T-helper 2 cell treated with Interferon-gamma antibody and Interleukin-4, amounts not matched to agents 100 ng/mL and 5 ng/mL, for 36 hours (primary cell): ENCODE data around the gene ADGRV1. TPM values are rescaled to one million over a fixed set of nuclear protein-coding genes. Genes with fewer than 3 reads are reported as not detected.

Experiments used
- intact Hi-C: fragments of 100-400 bp; cut with micrococcal nuclease; formaldehyde crosslinking; loops from one replicate; pipeline ENCODE4 v1.15.1; 2023
- total RNA-seq: library from RNA; stranded (reverse); gene quantifications from 2 replicates; pipeline ENCODE4 v1.2.3, GENCODE V29; 2022

The ADGRV1 gene, protein sequence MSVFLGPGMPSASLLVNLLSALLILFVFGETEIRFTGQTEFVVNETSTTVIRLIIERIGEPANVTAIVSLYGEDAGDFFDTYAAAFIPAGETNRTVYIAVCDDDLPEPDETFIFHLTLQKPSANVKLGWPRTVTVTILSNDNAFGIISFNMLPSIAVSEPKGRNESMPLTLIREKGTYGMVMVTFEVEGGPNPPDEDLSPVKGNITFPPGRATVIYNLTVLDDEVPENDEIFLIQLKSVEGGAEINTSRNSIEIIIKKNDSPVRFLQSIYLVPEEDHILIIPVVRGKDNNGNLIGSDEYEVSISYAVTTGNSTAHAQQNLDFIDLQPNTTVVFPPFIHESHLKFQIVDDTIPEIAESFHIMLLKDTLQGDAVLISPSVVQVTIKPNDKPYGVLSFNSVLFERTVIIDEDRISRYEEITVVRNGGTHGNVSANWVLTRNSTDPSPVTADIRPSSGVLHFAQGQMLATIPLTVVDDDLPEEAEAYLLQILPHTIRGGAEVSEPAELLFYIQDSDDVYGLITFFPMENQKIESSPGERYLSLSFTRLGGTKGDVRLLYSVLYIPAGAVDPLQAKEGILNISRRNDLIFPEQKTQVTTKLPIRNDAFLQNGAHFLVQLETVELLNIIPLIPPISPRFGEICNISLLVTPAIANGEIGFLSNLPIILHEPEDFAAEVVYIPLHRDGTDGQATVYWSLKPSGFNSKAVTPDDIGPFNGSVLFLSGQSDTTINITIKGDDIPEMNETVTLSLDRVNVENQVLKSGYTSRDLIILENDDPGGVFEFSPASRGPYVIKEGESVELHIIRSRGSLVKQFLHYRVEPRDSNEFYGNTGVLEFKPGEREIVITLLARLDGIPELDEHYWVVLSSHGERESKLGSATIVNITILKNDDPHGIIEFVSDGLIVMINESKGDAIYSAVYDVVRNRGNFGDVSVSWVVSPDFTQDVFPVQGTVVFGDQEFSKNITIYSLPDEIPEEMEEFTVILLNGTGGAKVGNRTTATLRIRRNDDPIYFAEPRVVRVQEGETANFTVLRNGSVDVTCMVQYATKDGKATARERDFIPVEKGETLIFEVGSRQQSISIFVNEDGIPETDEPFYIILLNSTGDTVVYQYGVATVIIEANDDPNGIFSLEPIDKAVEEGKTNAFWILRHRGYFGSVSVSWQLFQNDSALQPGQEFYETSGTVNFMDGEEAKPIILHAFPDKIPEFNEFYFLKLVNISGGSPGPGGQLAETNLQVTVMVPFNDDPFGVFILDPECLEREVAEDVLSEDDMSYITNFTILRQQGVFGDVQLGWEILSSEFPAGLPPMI (N-terminal part only)
- total RNA-seq: 0.02 and 0.59 TPM in 2 replicates

DNA sequence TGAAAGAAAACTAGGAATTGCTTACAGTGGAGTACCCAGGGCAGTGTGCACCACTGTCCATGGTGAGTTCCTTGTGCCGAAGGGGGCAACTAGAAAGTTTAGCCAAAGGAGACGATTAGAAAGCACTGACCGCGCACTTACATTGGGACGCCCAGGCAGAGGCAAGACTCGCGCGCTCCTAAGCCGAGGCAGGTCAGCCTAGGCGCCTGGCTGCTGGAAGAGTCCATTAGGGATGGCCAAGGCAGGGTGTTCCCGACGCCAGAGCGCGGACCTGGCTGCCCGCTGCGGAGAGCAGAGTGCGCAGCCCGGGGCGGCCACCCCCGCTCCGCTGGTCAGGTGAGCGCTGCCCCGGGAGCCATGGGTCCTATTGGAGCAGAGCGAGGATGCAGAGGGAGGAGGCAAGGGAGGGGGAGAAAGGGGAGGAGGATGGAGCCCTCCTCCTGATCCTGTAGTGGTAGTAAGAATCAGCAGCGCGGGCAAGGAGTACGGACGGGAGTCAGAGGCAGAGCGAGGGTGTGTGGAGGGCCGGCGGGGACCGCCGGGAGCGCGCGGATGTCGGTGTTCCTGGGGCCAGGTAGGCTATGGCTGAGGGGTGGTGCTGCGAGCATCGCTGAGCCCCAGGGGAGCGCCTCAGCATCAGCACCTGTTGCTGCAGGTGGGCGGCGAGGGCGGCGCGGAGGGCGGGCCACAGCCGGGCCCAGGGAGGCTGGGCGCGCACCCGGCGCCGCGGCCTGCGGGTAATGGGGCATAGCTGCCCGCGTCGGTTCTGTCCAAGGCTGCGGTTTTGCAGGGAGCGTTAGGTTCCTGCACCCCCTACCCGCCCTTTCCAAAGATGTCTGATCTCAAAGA is at the start of gene ADGRV1:
ADGRV1 (plus strand) TSS at position 454 of the 849 bp plus-strand sequence; CDS start at position 553, 99 bp downstream.
- intact Hi-C loops: no loop called here

DNA sequence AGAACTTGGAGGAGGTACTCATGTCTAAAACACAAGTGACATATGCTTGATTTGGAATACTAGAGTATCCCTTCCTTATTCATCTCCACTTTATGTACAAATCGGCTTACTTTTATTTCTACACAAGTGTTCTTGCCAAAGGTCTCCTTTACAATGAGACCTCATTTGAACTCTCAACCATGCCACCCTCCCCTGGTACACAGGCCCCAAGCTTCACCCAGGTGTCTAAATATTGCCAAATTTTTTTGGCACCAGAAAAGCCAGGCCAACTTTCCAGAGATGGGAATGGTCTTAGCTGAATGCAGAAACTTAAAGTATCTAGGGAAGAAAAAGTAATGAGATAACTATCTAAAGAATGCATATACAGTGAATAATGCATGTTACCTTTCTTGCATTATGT is 48.2 kb upstream of the ADGRV1 start:
- intact Hi-C loops: no loop called here

DNA sequence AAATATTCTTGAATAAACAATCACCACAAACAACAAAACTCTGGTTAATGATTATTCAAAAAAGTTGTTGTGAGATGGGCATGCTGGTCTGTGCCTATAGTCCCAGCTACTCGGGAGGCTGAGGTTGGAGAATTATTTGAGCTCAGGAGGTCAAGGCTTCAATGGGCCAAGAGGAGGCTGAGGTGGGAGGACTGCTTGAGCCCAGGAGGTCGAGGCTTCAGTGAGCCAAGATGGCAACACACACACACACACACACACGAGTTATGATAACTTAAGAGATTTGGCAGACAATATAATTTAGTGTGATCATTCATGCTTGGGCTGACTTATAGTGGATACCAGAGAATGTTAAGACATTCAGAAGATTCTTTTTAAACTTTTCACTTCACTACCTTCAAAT is 44.1 kb upstream of the ADGRV1 start:
- intact Hi-C loops: no loop called here

DNA sequence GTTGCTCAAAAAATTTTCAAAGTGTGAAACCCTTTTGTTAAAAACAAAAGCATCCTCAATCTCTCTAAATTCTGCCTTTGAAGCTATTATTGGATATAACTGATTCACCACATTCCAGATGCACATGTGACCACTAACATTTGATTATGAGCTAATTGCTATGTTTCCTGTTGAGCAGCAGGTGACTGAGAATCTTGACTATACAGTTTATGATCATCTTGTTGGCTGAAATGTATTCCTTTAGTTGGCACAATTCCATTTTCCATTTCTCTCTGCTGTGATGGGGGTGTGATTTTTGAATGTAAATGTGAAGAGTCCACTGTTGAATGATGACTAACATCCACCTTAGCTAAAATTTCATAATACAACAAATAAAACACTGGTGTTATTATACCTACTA is 39.9 kb upstream of the ADGRV1 start:
- intact Hi-C loops: no loop called here

DNA sequence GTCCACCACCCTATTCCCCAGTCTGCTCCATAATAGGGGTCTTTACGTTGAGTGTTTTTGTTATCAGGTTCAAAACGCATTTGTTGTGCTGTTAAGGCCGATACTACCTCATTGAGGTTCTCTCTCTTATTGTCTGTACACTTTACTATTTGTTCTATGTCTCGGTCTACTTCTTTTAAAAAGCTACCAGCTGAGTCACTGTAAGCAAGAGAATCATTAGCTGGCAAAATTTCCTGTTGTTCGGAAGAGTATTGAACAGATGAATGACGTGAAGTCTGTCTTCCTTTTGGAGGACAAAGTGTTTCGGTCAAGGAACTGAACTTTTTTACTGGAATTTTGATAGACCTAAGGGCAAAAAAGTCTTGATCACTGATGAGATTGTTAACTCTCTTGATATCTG is 39.5 kb upstream of the ADGRV1 start:
- intact Hi-C loops: no loop called here

DNA sequence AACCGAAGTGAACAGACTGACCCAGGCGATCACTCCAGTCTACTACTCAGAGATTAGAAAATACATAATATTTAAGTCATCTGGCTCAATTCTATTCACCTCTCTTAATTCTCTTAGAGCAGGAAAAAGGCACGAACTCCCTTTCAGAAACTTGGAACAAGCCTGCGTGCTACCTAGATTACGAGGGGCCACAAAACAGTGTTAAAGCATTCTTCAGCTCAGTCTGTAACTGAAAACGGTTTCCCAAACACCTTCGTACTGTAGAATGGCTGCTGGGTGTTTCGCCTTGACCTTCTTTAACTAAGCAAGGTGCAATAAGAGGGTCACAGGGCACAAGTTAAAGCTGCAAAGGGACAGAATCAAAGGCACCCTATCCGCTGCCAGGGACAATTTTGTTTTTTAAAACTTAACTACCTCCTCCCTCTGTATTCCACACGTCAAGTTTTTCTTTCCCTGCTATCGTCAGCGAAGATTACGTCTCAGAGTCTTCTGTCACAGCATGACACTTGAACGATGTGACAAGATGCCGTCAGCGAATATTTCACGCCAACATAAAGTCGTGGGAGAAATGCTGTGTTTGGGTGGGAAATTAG is 29.9 kb upstream of the ADGRV1 start:
- intact Hi-C loops: loop anchor here (1.0 kb wide), 4 partner anchors 54 to 852 kb away; partner anchors contain the start of genes CETN3, MBLAC2 and POLR3G

DNA sequence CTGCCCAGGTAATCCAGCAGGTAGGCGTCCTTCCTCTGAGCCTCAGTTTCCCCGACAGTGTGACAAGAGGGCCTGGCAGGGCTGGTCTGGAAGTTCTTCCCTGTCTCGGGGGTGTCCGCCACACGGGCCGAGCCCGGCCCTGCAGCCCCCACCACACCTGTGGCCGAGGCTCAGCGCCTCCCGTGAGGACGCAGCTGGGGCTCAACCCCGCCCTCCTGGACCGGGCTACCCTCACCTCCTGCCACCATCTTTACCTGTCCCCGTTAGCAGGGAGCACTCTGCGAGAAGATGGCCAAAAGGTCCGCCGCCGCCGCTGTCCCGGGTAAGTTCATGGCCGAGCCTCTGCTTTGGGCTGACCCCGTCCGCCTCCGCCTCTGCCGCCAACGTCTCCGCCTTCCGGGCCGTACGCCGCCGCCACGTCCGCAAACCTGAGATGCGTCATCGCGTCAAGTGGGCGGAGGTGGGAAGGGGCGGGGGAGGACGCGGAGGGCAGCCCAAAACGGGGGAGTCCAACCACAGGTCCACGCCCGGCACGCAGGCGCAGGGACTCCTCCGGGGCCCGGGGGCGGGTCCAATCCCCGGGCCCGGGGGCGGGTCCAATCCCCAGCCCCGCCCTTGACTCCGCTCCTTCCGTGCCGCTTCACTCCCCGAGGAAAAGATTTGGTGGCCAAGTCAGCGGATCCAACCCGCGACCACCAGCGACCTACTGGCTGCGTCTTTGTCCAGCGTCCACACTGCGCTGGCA is 29.2 kb upstream of the ADGRV1 start, which contains the start of gene LYSMD3:
LYSMD3 (minus strand) TSS at position 391 of the 745 bp plus-strand sequence. CDS start 4,295 bp downstream, outside the sequence.
- intact Hi-C loops: loop anchor here (1.0 kb wide), 4 partner anchors 55 to 851 kb away; partner anchors contain the start of genes CETN3, MBLAC2 and POLR3G

DNA sequence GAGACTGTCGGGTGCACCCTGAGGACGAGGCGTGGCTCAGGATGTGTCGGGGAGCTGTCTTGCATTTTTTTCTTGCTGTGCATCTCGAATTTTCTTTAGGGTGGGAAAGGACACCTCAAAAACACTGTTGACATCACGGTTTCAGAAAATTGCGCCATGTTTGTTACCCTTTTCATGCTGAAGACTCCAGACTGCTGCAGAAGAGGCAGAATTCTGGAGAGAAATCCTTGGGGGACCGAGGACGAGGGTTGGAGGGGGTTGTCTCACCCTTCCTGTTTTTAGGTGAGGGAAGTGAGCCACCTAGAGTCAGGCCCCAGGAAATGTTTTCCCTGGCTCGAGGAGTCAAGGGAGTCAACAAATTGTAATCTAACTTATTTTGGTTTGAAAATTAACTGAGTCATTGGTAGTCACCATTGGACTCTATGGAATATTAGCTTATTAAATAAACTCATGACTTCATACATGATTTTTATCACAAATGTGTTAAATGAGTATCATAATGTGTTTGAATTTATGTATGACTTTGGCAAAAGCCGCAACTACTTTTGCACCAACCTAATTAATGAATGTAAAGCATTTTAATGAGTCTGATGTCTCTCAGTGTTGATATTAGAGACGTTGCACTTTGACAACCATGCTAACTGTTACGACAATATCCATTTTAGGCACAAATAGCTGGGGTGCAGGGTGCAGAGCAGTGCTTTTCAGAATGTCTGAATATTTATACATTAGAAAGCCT is 28.5 kb upstream of the ADGRV1 start:
- intact Hi-C loops: loop anchor here (1.0 kb wide), 5 partner anchors 56 to 850 kb away; partner anchors contain the start of genes CETN3, MBLAC2 and POLR3G

DNA sequence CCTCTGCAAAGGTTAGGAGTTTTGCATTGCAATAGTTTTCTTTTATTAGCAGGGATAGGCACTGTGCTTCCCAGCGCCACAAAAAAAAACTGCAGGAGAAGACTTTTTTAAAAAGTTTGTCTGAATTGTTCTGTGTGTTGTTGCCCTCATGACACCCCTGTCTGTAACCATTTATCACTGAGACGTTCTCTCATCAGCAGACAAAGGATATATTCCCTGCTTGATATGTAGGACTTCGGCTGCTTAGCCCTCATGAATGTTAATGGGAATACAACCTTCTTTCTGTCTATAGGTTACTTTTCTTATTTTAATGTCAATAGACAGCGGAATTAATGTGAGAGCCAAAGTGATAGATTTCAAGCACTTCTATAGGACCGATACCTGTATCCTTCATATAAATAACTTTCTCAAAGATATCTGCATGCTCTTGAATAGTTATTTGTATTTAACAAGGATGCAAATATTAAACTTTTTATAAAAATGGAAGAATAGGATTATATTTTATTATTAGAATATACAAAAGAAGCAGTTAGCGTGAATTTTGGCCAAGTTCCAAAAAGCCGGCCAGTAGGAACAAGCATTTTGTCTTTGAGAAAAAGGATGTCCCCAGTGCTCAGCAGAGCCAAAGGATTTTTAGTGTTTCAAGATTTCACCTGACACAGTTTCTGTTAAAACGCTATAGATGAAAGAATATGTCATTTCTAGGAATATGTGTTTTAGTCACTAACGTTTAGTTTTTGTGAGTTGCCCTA is 27.7 kb upstream of the ADGRV1 start:
- intact Hi-C loops: loop anchor here (1.0 kb wide), 1 partner anchor 92 kb away; no protein-coding TSS in a partner anchor

DNA sequence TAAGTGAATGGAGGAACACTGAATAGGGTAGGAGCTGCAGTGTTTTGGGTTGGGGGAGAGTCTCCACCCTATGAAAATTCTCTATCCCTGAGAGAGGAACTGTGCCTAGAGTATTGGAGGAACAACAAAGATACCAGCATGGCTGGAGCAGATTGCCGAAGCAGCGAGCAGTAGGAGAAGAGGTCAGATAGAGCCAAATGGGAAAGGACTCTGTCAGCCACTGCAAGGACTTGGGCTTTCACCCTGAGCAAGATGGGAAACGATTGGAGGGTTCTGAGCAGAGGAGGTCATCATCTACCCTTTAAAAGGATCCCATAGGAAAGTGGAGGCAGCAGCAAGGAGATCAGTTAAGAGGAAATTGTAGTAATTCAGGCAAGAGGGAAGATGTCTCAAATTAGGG is 24.8 kb upstream of the ADGRV1 start:
- intact Hi-C loops: no loop called here

DNA sequence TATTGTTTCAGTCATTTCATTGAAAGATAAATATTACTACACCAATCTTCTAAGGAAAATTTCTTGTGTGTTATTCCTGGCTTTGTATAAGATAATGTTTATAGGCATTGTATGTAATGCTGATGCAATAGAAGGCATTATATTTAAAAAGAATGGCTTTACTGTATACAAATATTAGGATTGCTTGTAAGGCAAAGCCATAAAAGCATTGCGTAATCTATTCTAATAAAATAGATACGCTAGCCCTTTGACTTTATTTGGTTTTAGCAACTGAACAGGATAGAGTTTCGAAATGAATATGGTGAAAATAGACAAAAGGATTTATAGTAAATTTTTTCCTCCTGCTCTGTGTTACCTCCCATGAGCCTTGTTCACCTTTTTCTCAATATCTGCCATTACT is 23.7 kb upstream of the ADGRV1 start:
- intact Hi-C loops: no loop called here

DNA sequence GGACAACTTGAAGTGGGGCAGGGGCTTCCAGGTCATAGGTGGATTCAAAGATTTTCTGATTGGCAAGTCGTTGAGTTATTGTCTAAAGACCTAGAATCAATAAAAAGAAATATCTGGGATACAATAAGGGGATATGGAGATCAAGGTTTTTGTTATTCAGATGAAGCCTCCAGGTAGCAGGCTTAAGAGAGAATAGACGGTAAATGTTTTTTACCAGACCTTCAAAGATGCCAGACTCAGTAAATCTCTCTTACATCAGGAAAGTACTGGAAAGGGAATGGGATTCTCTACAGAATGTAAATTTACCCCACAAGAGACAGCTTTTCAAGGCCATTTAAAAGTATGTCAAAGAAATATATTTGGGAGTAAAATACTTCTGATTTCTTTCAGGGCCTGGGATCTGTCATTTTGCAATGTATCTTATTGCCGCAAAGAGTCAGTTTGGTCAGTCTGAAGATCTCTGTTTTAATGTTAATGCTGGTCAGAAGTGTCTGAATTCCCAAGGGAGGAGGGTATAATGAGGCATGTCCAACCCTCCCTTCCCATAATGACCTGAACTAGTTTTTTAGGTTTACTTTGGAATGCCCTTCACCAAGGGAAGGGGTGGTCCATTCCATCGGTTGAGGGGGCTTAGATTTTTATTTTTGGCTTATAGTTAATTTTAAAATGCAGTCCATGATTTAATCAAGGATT is 15.6 kb upstream of the ADGRV1 start:
- intact Hi-C loops: no loop called here

DNA sequence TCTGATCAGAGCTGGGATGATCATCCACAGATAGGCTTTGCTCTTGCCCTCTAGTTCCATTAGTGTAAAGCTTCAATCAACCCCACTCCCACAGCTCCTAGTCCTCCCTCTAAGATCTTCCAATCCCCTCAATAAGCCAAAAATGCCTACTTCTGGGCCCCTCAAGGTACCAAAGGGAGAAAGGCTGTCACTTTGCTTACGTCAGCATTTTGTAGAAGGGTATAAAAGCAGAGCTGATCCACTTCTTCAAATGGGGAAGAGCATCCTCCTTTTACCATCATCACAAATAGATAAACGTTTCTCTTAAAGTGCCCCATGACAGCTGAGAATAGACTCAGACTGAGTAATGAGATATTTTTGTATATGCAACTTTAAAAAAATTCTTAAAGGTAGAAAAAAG is 13.1 kb upstream of the ADGRV1 start:
- intact Hi-C loops: no loop called here

DNA sequence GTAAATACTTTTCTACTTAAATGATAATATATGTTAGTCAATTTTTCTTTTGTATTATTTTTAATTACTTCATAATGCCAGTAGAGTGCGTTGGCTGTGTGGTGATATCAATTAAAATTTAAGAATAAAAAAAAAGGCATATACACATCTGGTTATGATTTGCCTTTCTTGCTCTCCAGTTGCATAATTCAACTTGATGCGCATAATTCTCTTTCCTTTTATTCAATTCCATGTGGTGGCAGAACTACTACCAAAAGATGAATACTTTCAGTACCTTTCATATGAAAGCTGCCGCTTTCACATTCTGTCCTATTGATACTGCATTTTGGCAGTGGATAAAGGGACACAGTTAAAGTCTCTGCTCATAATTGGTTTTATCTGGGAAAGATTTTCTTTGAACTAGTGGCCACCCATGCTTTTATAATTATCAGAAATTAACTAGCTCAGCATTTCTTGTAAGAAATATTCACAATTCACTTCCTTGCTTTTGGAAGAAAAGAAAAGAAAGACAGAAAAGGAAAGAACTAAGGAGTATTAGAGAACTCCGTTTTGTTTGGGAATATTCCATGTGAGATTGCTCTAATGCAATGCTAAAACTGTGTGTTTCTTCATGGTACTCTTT is 12.3 kb upstream of the ADGRV1 start:
- intact Hi-C loops: no loop called here

DNA sequence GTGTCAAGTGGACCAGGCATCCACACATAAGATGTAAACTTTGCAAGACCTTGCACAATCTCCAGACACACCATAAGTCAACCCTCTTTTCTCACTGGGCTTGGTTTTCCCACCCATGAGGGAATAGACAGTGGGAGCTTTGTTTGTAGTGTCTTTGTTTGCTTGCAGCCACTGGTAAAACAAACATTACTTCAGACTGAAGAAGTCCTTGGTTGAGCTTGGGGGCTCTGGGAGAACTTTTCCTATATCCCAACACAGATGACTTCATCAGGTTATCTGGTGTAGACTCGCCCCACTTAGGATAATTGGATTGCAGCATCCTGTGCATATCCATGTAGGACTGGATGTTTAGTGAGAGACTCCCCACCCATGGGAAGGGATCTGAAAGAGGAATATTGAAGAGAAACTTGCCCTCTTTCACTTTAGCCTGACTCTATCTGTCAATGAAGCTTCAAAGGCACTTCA is 11.5 kb upstream of the ADGRV1 start:
- intact Hi-C loops: no loop called here

DNA sequence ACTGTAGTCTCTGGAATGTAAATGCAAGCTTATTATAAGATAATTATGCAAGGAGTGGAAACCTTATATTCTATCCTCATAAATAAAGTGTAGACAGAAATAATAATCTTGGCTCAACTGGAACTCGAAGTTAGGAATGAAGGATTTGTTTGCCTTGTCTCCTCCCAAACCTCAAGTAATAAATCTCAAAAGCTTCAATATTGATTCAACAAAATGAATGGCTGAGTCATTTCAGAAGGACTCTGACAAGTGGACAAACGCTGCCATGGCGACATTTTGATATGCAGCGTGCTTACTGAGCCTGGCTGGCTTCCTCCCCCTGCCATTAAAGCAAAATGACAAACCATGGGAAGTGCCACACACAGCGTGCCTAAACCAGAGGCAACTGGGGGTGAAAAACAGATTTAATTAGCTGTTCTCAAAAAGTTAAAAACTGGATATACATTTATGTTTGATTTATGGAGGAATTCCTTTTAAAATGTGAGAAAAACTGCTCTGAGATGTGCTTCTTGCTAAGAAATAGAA is 10.5 kb upstream of the ADGRV1 start:
- intact Hi-C loops: no loop called here
